OCI-LY1 (cell line): ENCODE results near the gene CACNA2D1.

ENCODE experiments used
- H2AFZ ChIP-seq: fragments of 200-600 bp; sonication (generic), shearing (Covaris generic); 2 replicates; pipeline ENCODE4 v1.6.0; 2014; ENCODE audit warnings: antibody characterized with exemption, mild to moderate bottlenecking, low read length
- H3F3A ChIP-seq: fragments of 200-600 bp; sonication (generic), shearing (Covaris generic); 2 replicates; pipeline ENCODE4 v1.6.0; 2014; ENCODE audit warnings: mild to moderate bottlenecking, antibody characterized with exemption, low read length, moderate library complexity; ENCODE audit not compliant: insufficient read depth
- H3K27ac ChIP-seq: fragments of 200-600 bp; sonication (generic); 2 replicates; pipeline ENCODE4 v1.5.1; 2014; ENCODE audit warnings: low read length, mixed run types, mild to moderate bottlenecking, low read depth; ENCODE audit not compliant: poor library complexity, severe bottlenecking
- H3K27me3 ChIP-seq: fragments of 200-600 bp; sonication (generic); 2 replicates; pipeline ENCODE4 v1.6.0; 2014; ENCODE audit warnings: antibody characterized with exemption, mild to moderate bottlenecking, low read length, moderate library complexity; ENCODE audit not compliant: insufficient read depth
- H3K36me3 ChIP-seq: fragments of 200-600 bp; sonication (generic); 2 replicates; pipeline ENCODE4 v1.6.1; 2014; ENCODE audit warnings: mild to moderate bottlenecking, antibody characterized with exemption, low read length, moderate library complexity, mixed read lengths; ENCODE audit not compliant: insufficient read depth
- H3K4me1 ChIP-seq: fragments of 200-600 bp; sonication (generic); 2 replicates; pipeline ENCODE4 v1.5.1; 2014; ENCODE audit warnings: mild to moderate bottlenecking, low read length, moderate library complexity; ENCODE audit not compliant: insufficient read depth, severe bottlenecking
- H3K4me2 ChIP-seq: fragments of 200-600 bp; sonication (generic), shearing (Covaris generic); 2 replicates; pipeline ENCODE4 v1.6.1; 2014; ENCODE audit warnings: low read length
- H3K4me3 ChIP-seq: fragments of 200-600 bp; sonication (generic); 2 replicates; pipeline ENCODE4 v1.5.1; 2014; ENCODE audit warnings: low read length, low read depth, mild to moderate bottlenecking, mixed read lengths; ENCODE audit not compliant: poor library complexity, severe bottlenecking
- H3K79me2 ChIP-seq: fragments of 200-600 bp; shearing (Covaris generic); 2 replicates; pipeline ENCODE4 v1.6.1; 2016; ENCODE audit warnings: mixed run types, low read length, mixed read lengths; ENCODE audit not compliant: insufficient read depth
- H3K9ac ChIP-seq: fragments of 200-600 bp; sonication (generic), shearing (Covaris generic); 2 replicates; pipeline ENCODE4 v1.6.1; 2014; ENCODE audit warnings: mild to moderate bottlenecking, low read length, mixed read lengths
- H3K9me2 ChIP-seq: fragments of 200-600 bp; sonication (generic), shearing (Covaris generic); 2 replicates; pipeline ENCODE4 v1.6.1; 2014; ENCODE audit warnings: low read depth, mild to moderate bottlenecking, low read length, mixed read lengths
- H3K9me3 ChIP-seq: fragments of 200-600 bp; shearing (Covaris generic); 2 replicates; pipeline ENCODE4 v1.6.1; 2014; ENCODE audit warnings: low read length, mixed read lengths
- H4K20me1 ChIP-seq: fragments of 200-600 bp; sonication (generic), shearing (Covaris generic); 2 replicates; pipeline ENCODE4 v1.6.0; 2016; ENCODE audit warnings: mild to moderate bottlenecking, low read length; ENCODE audit not compliant: insufficient read depth
- CTCF ChIP-seq: fragments of 200-600 bp; sonication (generic), shearing (Covaris generic); IDR thresholded peaks from 2 replicates; pipeline ENCODE4 v1.5.1; 2017; ENCODE audit warnings: mild to moderate bottlenecking, antibody characterized with exemption, low read length, moderate library complexity, mixed read lengths
- EZH2 ChIP-seq: fragments of 200-600 bp; sonication (generic), shearing (Covaris generic); IDR thresholded peaks from 2 replicates; pipeline ENCODE4 v1.8.0; 2017; ENCODE audit warnings: borderline replicate concordance, mixed run types, mild to moderate bottlenecking, antibody characterized with exemption, low read length, moderate library complexity, mixed read lengths

CACNA2D1 gene

GRCh38 chr7:82229164-82229563, 214.4 kb downstream of the CACNA2D1 start:
- no peaks in the 10 kb centered on the region for H3K9me2 ChIP-seq
- no peak overlapping the region for H2AFZ ChIP-seq
- no peaks in the 10 kb centered on the region for H3K27me3 ChIP-seq
- H3K27ac ChIP-seq: no peak overlapping the region
- H4K20me1 ChIP-seq: no peaks in the 10 kb centered on the region
- no peaks in the 10 kb centered on the region for H3F3A ChIP-seq
- H3K4me2 ChIP-seq: no peak overlapping the region
- no peaks in the 10 kb centered on the region for H3K79me2 ChIP-seq
- TF ChIP-seq CTCF: no peak
- TF ChIP-seq EZH2: no peak
- H3K9me3 ChIP-seq: no peaks in the 10 kb centered on the region; the same call in 1 of the 2 replicates
- H3K4me3 ChIP-seq: no peak overlapping the region
- no peaks in the 10 kb centered on the region for H3K4me1 ChIP-seq
- H3K36me3 ChIP-seq: no peaks in the 10 kb centered on the region
- H3K9ac ChIP-seq: no peak overlapping the region

- Histone ChIP-seq H4K20me1 (no peaks in the 10 kb centered on the region), H3K9ac (no peak overlapping the region), H3K9me2 (no peaks in the 10 kb centered on the region), H3K27me3 (no peaks in the 10 kb centered on the region), H3K4me2 (no peak overlapping the region), H3K4me3 (no peak overlapping the region), H3K36me3 (no peaks in the 10 kb centered on the region), H2AFZ (no peak overlapping the region), H3K27ac (no peak overlapping the region), H3K79me2 (no peaks in the 10 kb centered on the region), H3K4me1 (no peaks in the 10 kb centered on the region), H3F3A (no peaks in the 10 kb centered on the region), H3K9me3 (no peaks in the 10 kb centered on the region; the same call in 1 of the 2 replicates)
- no peak for TF ChIP-seq EZH2
- no peak; the same call in 1 of the 2 replicates for TF ChIP-seq CTCF
These were observed 217.4 kb downstream of the CACNA2D1 start for GRCh38 chr7:82226191-82226590.

GRCh38 chr7:82224529-82224928, 219.0 kb downstream of the CACNA2D1 start:
- Histone ChIP-seq H2AFZ (no peak overlapping the region), H3K9me2 (no peaks in the 10 kb centered on the region), H3K9ac (no peak overlapping the region), H3K4me2 (no peak overlapping the region), H3K4me1 (no peaks in the 10 kb centered on the region), H3K27me3 (no peaks in the 10 kb centered on the region), H4K20me1 (no peaks in the 10 kb centered on the region), H3K36me3 (no peaks in the 10 kb centered on the region), H3K79me2 (no peaks in the 10 kb centered on the region), H3F3A (no peaks in the 10 kb centered on the region), H3K9me3 (no peaks in the 10 kb centered on the region; the same call in 1 of the 2 replicates), H3K27ac (no peak overlapping the region), H3K4me3 (no peak overlapping the region)
- TF ChIP-seq EZH2: no peak
- no peak for TF ChIP-seq CTCF
